Neural cell (in vitro differentiated cells): Measurements from ENCODE around the gene PHTF2. TPM values are rescaled to one million over a fixed set of nuclear protein-coding genes. Genes with fewer than 3 reads are reported as not detected.

Source experiments
- H2AFZ ChIP-seq: fragments of 200-600, 300-800 bp; sonication (generic), shearing (Covaris generic); 2 replicates; pipeline ENCODE4 v1.6.0; 2014; ENCODE audit warnings: low read depth, mild to moderate bottlenecking, antibody characterized with exemption, low read length, moderate library complexity
- H3F3A ChIP-seq: fragments of 200-600 bp; shearing (Covaris generic); 2 replicates; pipeline ENCODE4 v1.6.1; 2016; ENCODE audit warnings: mild to moderate bottlenecking, moderate library complexity, mixed read lengths, antibody characterized with exemption, low read length; ENCODE audit not compliant: insufficient read depth, poor library complexity, severe bottlenecking
- H3K27ac ChIP-seq: fragments of 200-600, 300-800 bp; sonication (generic), shearing (Covaris generic); 2 replicates; pipeline ENCODE4 v1.5.1; 2014; ENCODE audit warnings: mild to moderate bottlenecking, low read length, moderate library complexity
- H3K27me3 ChIP-seq: fragments of 300-800, 200-600 bp; sonication (generic), shearing (Covaris generic); 2 replicates; pipeline ENCODE4 v1.6.0; 2014; ENCODE audit warnings: mild to moderate bottlenecking, low read depth, low read length, moderate library complexity; ENCODE audit not compliant: insufficient read depth
- H3K36me3 ChIP-seq: fragments of 300-800, 200-600 bp; sonication (generic), shearing (Covaris generic); 2 replicates; pipeline ENCODE4 v1.5.1; 2014; ENCODE audit warnings: mild to moderate bottlenecking, antibody characterized with exemption, low read length, moderate library complexity; ENCODE audit not compliant: insufficient read depth
- H3K4me2 ChIP-seq: fragments of 300-800, 200-600 bp; sonication (generic), shearing (Covaris generic); 2 replicates; pipeline ENCODE4 v1.6.0; 2014; ENCODE audit warnings: mild to moderate bottlenecking, low read length
- H3K4me3 ChIP-seq: fragments of 300-800, 200-600 bp; sonication (generic), shearing (Covaris generic); 2 replicates; pipeline ENCODE4 v1.5.1; 2014; ENCODE audit warnings: mild to moderate bottlenecking, low read length, moderate library complexity
- H3K79me2 ChIP-seq: fragments of 200-600 bp; shearing (Covaris generic); replicated peaks from 2 replicates; pipeline ENCODE4 v1.6.0; 2014; ENCODE audit warnings: mild to moderate bottlenecking, low read length, moderate library complexity; ENCODE audit not compliant: insufficient read depth
- H3K9ac ChIP-seq: fragments of 300-800, 200-600 bp; sonication (generic), shearing (Covaris generic); 2 replicates; pipeline ENCODE4 v1.6.1; 2016; ENCODE audit warnings: mild to moderate bottlenecking, low read length, mixed read lengths
- H3K9me2 ChIP-seq: fragments of 200-600 bp; shearing (Covaris generic); 2 replicates; pipeline ENCODE4 v1.6.1; 2016; ENCODE audit warnings: mild to moderate bottlenecking, low read length, mixed read lengths; ENCODE audit not compliant: insufficient read depth
- H3K9me3 ChIP-seq: fragments of 200-600, 300-800 bp; sonication (generic), shearing (Covaris generic); 2 replicates; pipeline ENCODE4 v1.6.1; 2016; ENCODE audit warnings: mild to moderate bottlenecking, mixed run types, low read length, moderate library complexity, mixed read lengths
- H4K20me1 ChIP-seq: fragments of 200-600 bp; shearing (Covaris generic); 2 replicates; pipeline ENCODE4 v1.6.1; 2016; ENCODE audit warnings: mild to moderate bottlenecking, mixed run types; ENCODE audit not compliant: insufficient read depth
- CTCF ChIP-seq: fragments of 450-650 bp; IDR thresholded peaks from 2 replicates; pipeline ENCODE4 v1.5.1; 2014; ENCODE audit warnings: antibody characterized with exemption, mild to moderate bottlenecking, moderate library complexity; ENCODE audit not compliant: poor library complexity, severe bottlenecking
- EP300 ChIP-seq: fragments of 450-650 bp; conservative IDR thresholded peaks from 2 replicates; pipeline ENCODE4 v1.6.1; 2014; ENCODE audit warnings: antibody characterized with exemption, mild to moderate bottlenecking, moderate library complexity; ENCODE audit not compliant: poor library complexity, severe bottlenecking
- EZH2 ChIP-seq: fragments of 200-600, 300-800 bp; shearing (Covaris generic), sonication (generic); IDR thresholded peaks from 2 replicates; pipeline ENCODE4 v1.6.1; 2014; ENCODE audit warnings: antibody characterized with exemption, low read length, borderline replicate concordance, mild to moderate bottlenecking; ENCODE audit not compliant: insufficient read depth, poor library complexity, severe bottlenecking
- MXI1 ChIP-seq: fragments of 450-650 bp; conservative IDR thresholded peaks from 2 replicates; pipeline ENCODE4 v1.6.1; 2014; ENCODE audit warnings: antibody characterized with exemption, mild to moderate bottlenecking; ENCODE audit not compliant: poor library complexity, severe bottlenecking
- POLR2AphosphoS5 ChIP-seq: IDR thresholded peaks from 2 replicates; pipeline ENCODE4 v1.6.1; 2012
- RAD21 ChIP-seq: fragments of 450-650 bp; conservative IDR thresholded peaks from 2 replicates; pipeline ENCODE4 v1.6.1; 2014; ENCODE audit warnings: antibody characterized with exemption, mild to moderate bottlenecking, moderate library complexity
- REST ChIP-seq: IDR thresholded peaks from 2 replicates; pipeline ENCODE4 v1.6.1; 2012; ENCODE audit warnings: borderline replicate concordance
- SMC3 ChIP-seq: fragments of 450-650 bp; conservative IDR thresholded peaks from 2 replicates; pipeline ENCODE4 v1.6.1; 2014; ENCODE audit warnings: antibody characterized with exemption, mild to moderate bottlenecking, moderate library complexity; ENCODE audit not compliant: poor library complexity
- TAF1 ChIP-seq: IDR thresholded peaks from 2 replicates; pipeline ENCODE4 v1.6.1; 2012; ENCODE audit warnings: low read depth
- polyA plus RNA-seq: library from polyadenylated mRNA; depleted of rRNA; stranded (reverse); fragments of >200 nt; gene quantifications from 2 replicates; pipeline ENCODE4 v1.2.3, GENCODE V29; 2014

Gene PHTF2
- polyA plus RNA-seq, 1 donor from 2014 or later: 34.4 TPM

- no peaks in the 10 kb centered on the region for H3K9me2 ChIP-seq
- H3K36me3 ChIP-seq: no peaks in the 10 kb centered on the region
- no peak overlapping the region for H3K9ac ChIP-seq
- no peaks in the 10 kb centered on the region for H3F3A ChIP-seq
- H3K4me2 ChIP-seq: no peak overlapping the region
- no peaks in the 10 kb centered on the region for H3K79me2 ChIP-seq
- H2AFZ ChIP-seq: no peak overlapping the region
- no peak overlapping the region for H3K27ac ChIP-seq
- no peaks in the 10 kb centered on the region for H4K20me1 ChIP-seq
- H3K9me3 ChIP-seq: no peaks in the 10 kb centered on the region
- H3K27me3 ChIP-seq: no peaks in the 10 kb centered on the region
- no peak overlapping the region for H3K4me3 ChIP-seq
- TF ChIP-seq SMC3 (no peak), EZH2 (no peak), CTCF (no peak), TAF1 (no peak), REST (no peak), POLR2AphosphoS5 (no peak), MXI1 (no peak), EP300 (no peak), RAD21 (no peak)
Observed at GRCh38 chr7:77944183-77945182, 145.9 kb downstream of the PHTF2 start.

GRCh38 chr7:77950548-77950947 lies 152.0 kb downstream of the PHTF2 start:
- Histone ChIP-seq H3K4me3 (no peak overlapping the region), H4K20me1 (no peaks in the 10 kb centered on the region), H3K9ac (no peak overlapping the region), H3K27ac (no peak overlapping the region), H3K36me3 (no peaks in the 10 kb centered on the region), H3K9me3 (no peaks in the 10 kb centered on the region), H3F3A (no peaks in the 10 kb centered on the region), H3K27me3 (no peaks in the 10 kb centered on the region), H3K9me2 (no peaks in the 10 kb centered on the region), H3K4me2 (no peak overlapping the region), H3K79me2 (no peaks in the 10 kb centered on the region), H2AFZ (no peak overlapping the region)
- TF ChIP-seq SMC3 (no peak), REST (no peak), RAD21 (no peak), CTCF (no peak), POLR2AphosphoS5 (no peak), TAF1 (no peak), EZH2 (no peak), EP300 (no peak), MXI1 (no peak)
